OCI-LY3 (cell line): ENCODE results near the gene SLC19A1.

Experiments
- CTCF ChIP-seq: fragments of 200-600, 300-600 bp; sonication (generic); IDR thresholded peaks from 2 replicates; pipeline ENCODE4 v1.5.1; 2014; ENCODE audit warnings: antibody characterized with exemption, low read length, low read depth
- EZH2phosphoT487 ChIP-seq: fragments of 200-600 bp; shearing (Covaris generic); IDR thresholded peaks from 2 replicates; pipeline ENCODE4 v1.6.1; 2018; ENCODE audit warnings: antibody characterized with exemption, mixed run types, low read depth

DNA sequence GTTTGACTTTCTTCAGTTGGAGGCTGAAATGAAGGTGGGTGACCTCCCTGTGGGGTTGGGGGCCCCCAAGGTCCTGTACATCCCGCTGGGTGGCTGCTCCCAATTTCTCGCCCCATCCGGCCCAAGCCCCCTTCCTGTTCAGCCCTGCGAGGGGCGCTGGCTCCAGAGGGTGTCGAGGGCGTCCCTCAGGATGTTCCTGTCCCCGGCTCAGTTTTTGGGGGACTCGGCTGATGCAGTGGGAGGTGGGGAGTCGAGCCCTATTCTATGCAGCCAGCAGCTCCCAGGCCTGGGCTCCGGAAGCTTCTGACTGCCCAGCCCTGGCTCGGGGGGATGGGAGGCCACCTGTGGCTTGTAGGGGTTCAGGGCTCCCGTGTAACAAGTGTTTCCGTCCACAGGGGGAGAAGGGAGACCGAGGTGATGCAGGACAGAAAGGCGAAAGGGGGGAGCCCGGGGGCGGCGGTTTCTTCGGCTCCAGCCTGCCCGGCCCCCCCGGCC, 38.2 kb downstream of the SLC19A1 start:
- TF ChIP-seq CTCF (no peak), EZH2phosphoT487 (no peak)
